IMR-90 (cell line): Measurements from ENCODE around the gene UBA3. TPM values are rescaled to one million over a fixed set of nuclear protein-coding genes. Genes with fewer than 3 reads are reported as not detected.

Experiments used
- ATAC-seq: fragments of 200-7000 bp; cut with Tn5 transposase; 2 replicates; pipeline ENCODE4 v1.9.1; 2020; ENCODE audit warnings: low read depth, mild to moderate bottlenecking, moderate library complexity
- BruUV-seq: library from RNA; stranded (reverse); fragments of 400-500 nt; replicated peaks from 2 replicates; lab custom pipeline; 2021; lab: Mats Ljungman, UMichigan
- CTCF ChIA-PET: fragments of 300-600 bp; formaldehyde crosslinking; extraction: SDS; loops from one replicate; lab custom pipeline; 2021; ENCODE audit warnings: antibody characterized with exemption; lab: Yijun Ruan, JAX
- POLR2A ChIA-PET: fragments of 300-600 bp; sonication (Branson Sonifier 250); formaldehyde crosslinking; loops from one replicate; lab custom pipeline; 2022; ENCODE audit warnings: antibody characterized with exemption; ENCODE audit not compliant: unreplicated experiment; lab: Charles Lee
- DNase-seq: peaks from one replicate; pipeline ENCODE4 v3.0.0; 2013
- H2AFZ ChIP-seq: replicated peaks from 2 replicates; pipeline ENCODE3; 2013; ENCODE audit warnings: low read length, mild to moderate bottlenecking; ENCODE audit not compliant: poor library complexity
- H2AK5ac ChIP-seq: 2 replicates; pipeline ENCODE4 v1.6.1; 2013; ENCODE audit warnings: low read depth, low read length, inconsistent platforms
- H2AK9ac ChIP-seq: replicated peaks from 2 replicates; pipeline ENCODE3; 2013; ENCODE audit warnings: mild to moderate bottlenecking, low read depth, low read length, moderate library complexity; ENCODE audit not compliant: poor library complexity
- H2BK120ac ChIP-seq: 2 replicates; pipeline ENCODE4 v1.6.1; 2013; ENCODE audit warnings: low read depth, low read length, inconsistent platforms
- H2BK15ac ChIP-seq: 3 replicates; pipeline ENCODE4 v1.6.1; 2013; ENCODE audit warnings: low read depth, low read length, inconsistent platforms
- H2BK20ac ChIP-seq: 2 replicates; pipeline ENCODE4 v1.6.1; 2013; ENCODE audit warnings: low read depth, mild to moderate bottlenecking, inconsistent platforms, low read length, moderate library complexity
- H2BK5ac ChIP-seq: 2 replicates; pipeline ENCODE4 v1.6.1; 2013; ENCODE audit warnings: mild to moderate bottlenecking, low read depth, low read length, inconsistent platforms; ENCODE audit not compliant: poor library complexity, severe bottlenecking
- H3K14ac ChIP-seq: replicated peaks from 2 replicates; pipeline ENCODE4 v1.6.1; 2013; ENCODE audit warnings: low read depth, low read length, inconsistent platforms
- H3K18ac ChIP-seq: 2 replicates; pipeline ENCODE4 v1.6.1; 2013; ENCODE audit warnings: low read depth, low read length, control low read depth
- H3K23ac ChIP-seq: 2 replicates; pipeline ENCODE4 v1.6.1; 2013; ENCODE audit warnings: low read depth, low read length, inconsistent platforms
- H3K27ac ChIP-seq: 2 replicates; pipeline ENCODE4 v1.5.1; 2013; ENCODE audit warnings: mild to moderate bottlenecking, control low read depth, low read length; ENCODE audit not compliant: insufficient read depth
- H3K27me3 ChIP-seq: 2 replicates; pipeline ENCODE4 v1.6.1; 2013; ENCODE audit warnings: low read length; ENCODE audit not compliant: control insufficient read depth, insufficient read depth
- H3K36me3 ChIP-seq: 2 replicates; pipeline ENCODE4 v1.6.1; 2013; ENCODE audit warnings: low read length, mixed read lengths; ENCODE audit not compliant: control insufficient read depth, insufficient read depth
- H3K4ac ChIP-seq: 2 replicates; pipeline ENCODE4 v1.6.1; 2013; ENCODE audit warnings: low read depth, low read length, inconsistent platforms
- H3K4me1 ChIP-seq: 2 replicates; pipeline ENCODE4 v1.6.1; 2013; ENCODE audit warnings: low read length, mixed read lengths; ENCODE audit not compliant: control insufficient read depth, insufficient read depth
- H3K4me2 ChIP-seq: 2 replicates; pipeline ENCODE4 v1.6.1; 2013; ENCODE audit warnings: low read depth, mild to moderate bottlenecking, control low read depth, low read length, moderate library complexity
- H3K4me3 ChIP-seq: 2 replicates; pipeline ENCODE4 v1.5.1; 2013; ENCODE audit warnings: low read depth, mild to moderate bottlenecking, control low read depth, low read length, moderate library complexity; ENCODE audit not compliant: insufficient read depth
- H3K56ac ChIP-seq: 2 replicates; pipeline ENCODE4 v1.6.1; 2013; ENCODE audit warnings: low read length, inconsistent platforms; ENCODE audit not compliant: insufficient read depth; ENCODE audit errors: extremely low read depth
- H3K79me1 ChIP-seq, 2 experiments: 2 replicates each; pipeline ENCODE4 v1.6.1; 2013; ENCODE audit warnings: low read length in 2 of 2, inconsistent platforms in 1 of 2, low read depth in 1 of 2
- H3K9ac ChIP-seq: 2 replicates; pipeline ENCODE4 v1.6.1; 2013; ENCODE audit warnings: low read depth, low read length, control low read depth
- H3K9me1 ChIP-seq: 2 replicates; pipeline ENCODE4 v1.6.1; 2013; ENCODE audit warnings: low read length, inconsistent platforms; ENCODE audit not compliant: insufficient read depth
- H3K9me3 ChIP-seq: 2 replicates; pipeline ENCODE4 v1.6.1; 2013; ENCODE audit warnings: low read length; ENCODE audit not compliant: control insufficient read depth, insufficient read depth
- H4K20me1 ChIP-seq: 2 replicates; pipeline ENCODE4 v1.6.1; 2013; ENCODE audit warnings: low read length, inconsistent platforms; ENCODE audit not compliant: insufficient read depth
- H4K5ac ChIP-seq: 2 replicates; pipeline ENCODE4 v1.6.1; 2013; ENCODE audit warnings: mild to moderate bottlenecking, low read depth, low read length, control low read depth
- H4K8ac ChIP-seq, 2 experiments: 2 replicates each; pipeline ENCODE4 v1.6.1; 2013; ENCODE audit warnings: low read depth in 2 of 2, low read length in 2 of 2, control low read depth in 1 of 2, inconsistent platforms in 1 of 2
- H4K91ac ChIP-seq: 2 replicates; pipeline ENCODE4 v1.6.1; 2013; ENCODE audit warnings: low read depth, low read length, inconsistent platforms; ENCODE audit not compliant: insufficient read depth
- BHLHE40 ChIP-seq: fragments of 150-350 bp; IDR thresholded peaks from 2 replicates; pipeline ENCODE4 v1.6.1; 2016; ENCODE audit warnings: mild to moderate bottlenecking, low read depth, low read length
- CHD1 ChIP-seq: IDR thresholded peaks from 2 replicates; pipeline ENCODE4 v1.6.1; 2012; ENCODE audit warnings: low read depth, low read length, improper control_type of control experiment
- MAFK ChIP-seq: IDR thresholded peaks from 2 replicates; pipeline ENCODE4 v1.6.1; 2012; ENCODE audit warnings: low read depth, low read length, improper control_type of control experiment
- MAZ ChIP-seq: IDR thresholded peaks from 2 replicates; pipeline ENCODE4 v1.6.1; 2012; ENCODE audit warnings: low read depth, mild to moderate bottlenecking, low read length, improper control_type of control experiment, moderate library complexity, borderline replicate concordance
- MXI1 ChIP-seq: IDR thresholded peaks from 2 replicates; pipeline ENCODE4 v1.6.1; 2012; ENCODE audit warnings: low read depth, mild to moderate bottlenecking, low read length, moderate library complexity, borderline replicate concordance
- POLR2A ChIP-seq: IDR thresholded peaks from 2 replicates; pipeline ENCODE4 v1.6.1; 2012; ENCODE audit warnings: mild to moderate bottlenecking, low read depth, low read length
- RCOR1 ChIP-seq: IDR thresholded peaks from 2 replicates; pipeline ENCODE4 v1.6.1; 2012; ENCODE audit warnings: mild to moderate bottlenecking, low read length, improper control_type of control experiment; ENCODE audit not compliant: insufficient replicate concordance
- RFX5 ChIP-seq: IDR thresholded peaks from 2 replicates; pipeline ENCODE4 v1.8.0; 2012; ENCODE audit warnings: low read depth, mild to moderate bottlenecking, low read length, moderate library complexity
- SMC3 ChIP-seq: fragments of 150-350 bp; IDR thresholded peaks from 2 replicates; pipeline ENCODE4 v1.6.1; 2016; ENCODE audit warnings: low read depth, mild to moderate bottlenecking, antibody characterized with exemption, low read length, moderate library complexity
- WGBS, 2 experiments: methylation state at CpG; one replicate each; pipeline versions ENCODE4 v1.1.5 to v1.1.7; 2013; ENCODE audit warnings: missing lambda C conversion rate in 2 of 2; ENCODE audit not compliant: insufficient read length in 1 of 2; ENCODE audit errors: extremely low coverage in 2 of 2; 5-methylcytosine and 5-hydroxymethylcytosine counted together
- dilution Hi-C: fragments of 300-500 bp; cut with HindIII; formaldehyde crosslinking; loops from one replicate; pipeline ENCODE4 v1.14.3; 2018; ENCODE audit warnings: low sequenced_read_pairs; ENCODE audit not compliant: unreplicated experiment
- in situ Hi-C: fragments of 300-500 bp; cut with MboI; formaldehyde crosslinking; loops from 3 replicates; pipeline ENCODE4 v1.14.3; 2019; ENCODE audit warnings: low sequenced_read_pairs, inconsistent platforms, mixed read lengths
- intact Hi-C: fragments of 100-400 bp; cut with micrococcal nuclease; formaldehyde crosslinking; loops from 2 replicates; pipeline ENCODE4 v1.10.0; 2022
- polyA plus RNA-seq, 3 experiments: library from polyadenylated mRNA; depleted of rRNA; stranded (reverse); fragments of >200 nt; gene quantifications; 2 replicates each; pipeline ENCODE4 v1.2.3, GENCODE V29; 2012; ENCODE audit warnings: low replicate concordance in 1 of 3
- total RNA-seq: library from RNA; depleted of rRNA; stranded (reverse); fragments of >200 nt; gene quantifications from 2 replicates; pipeline ENCODE4 v1.2.3, GENCODE V29; 2012
- TF ChIP-seq, protein P1 (sequence below): fragments of 150-350 bp; IDR thresholded peaks from 2 replicates; pipeline ENCODE4 v1.6.1; 2017; ENCODE audit warnings: mild to moderate bottlenecking, antibody characterized with exemption, low read length, low read depth
- TF ChIP-seq, protein P2 (sequence below): fragments of 150-350 bp; IDR thresholded peaks from 2 replicates; pipeline ENCODE4 v1.6.1; 2016; ENCODE audit warnings: low read depth, mild to moderate bottlenecking, low read length, moderate library complexity, borderline replicate concordance
- TF ChIP-seq, protein P3 (sequence below): conservative IDR thresholded peaks from 2 replicates; pipeline ENCODE4 v1.5.1; 2012; ENCODE audit warnings: mild to moderate bottlenecking, low read depth, low read length, improper control_type of control experiment

Gene UBA3
- total and polyA plus RNA-seq, 2 of the 4 experiments (the other 2 are of a cell fraction): 51.8 to 64.3 TPM

DNA sequence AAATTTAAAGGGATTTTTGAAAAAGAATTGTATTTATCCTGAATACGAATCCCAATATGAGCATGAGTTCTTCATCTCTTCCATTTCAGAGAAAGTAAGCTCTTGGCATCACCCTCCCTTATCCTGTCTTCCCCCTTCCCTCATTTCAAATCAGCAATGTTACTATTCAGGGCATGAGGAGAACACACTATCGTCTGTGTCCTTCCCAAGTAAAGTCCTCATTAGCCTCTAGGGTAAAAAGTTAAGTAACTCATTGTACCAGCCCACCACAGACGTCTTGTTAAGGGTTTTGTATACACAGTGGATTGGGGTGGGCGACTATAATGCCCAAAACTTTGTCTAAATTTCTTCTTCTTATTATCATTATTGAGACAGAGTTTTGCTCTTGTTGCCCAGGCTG is 19.4 kb upstream of the UBA3 start:
- Histone ChIP-seq H3K9me1 (peaks cover 8% of the 10 kb centered on the region; the same call in 1 of the 2 replicates), H4K91ac (no peak overlapping the region), H3K4me3 (no peak overlapping the region), H3K9ac (no peak overlapping the region), H3K23ac (no peak overlapping the region), H3K4me2 (no peak overlapping the region), H2BK120ac (no peak overlapping the region), H2AK9ac (no peak overlapping the region), H2BK20ac (no peak overlapping the region), H3K14ac (no peak overlapping the region), H3K4me1 (peaks cover 2% of the 10 kb centered on the region; the same call in 1 of the 2 replicates), H2AFZ (no peak overlapping the region), H3K4ac (no peak overlapping the region), H3K79me1 (peaks cover 5 to 49% of the 10 kb centered on the region in 2 experiments), H3K27ac (no peak overlapping the region), H4K20me1 (peaks cover 12% of the 10 kb centered on the region; the same call in 1 of the 2 replicates), H4K5ac (no peak overlapping the region), H3K56ac (no peak overlapping the region), H3K36me3 (peaks cover 24% of the 10 kb centered on the region), H2BK5ac (no peak overlapping the region), H3K9me3 (no peaks in the 10 kb centered on the region), H3K18ac (no peak overlapping the region), H2BK15ac (no peak overlapping the region), H2AK5ac (no peak overlapping the region), H3K27me3 (no peaks in the 10 kb centered on the region), H4K8ac (no peak overlapping the region)
- CTCF ChIA-PET: interaction anchor here (1.2 kb wide), 1 partner anchor 9 kb away, joined by 4 read pairs; no protein-coding TSS in a partner anchor
- no peak for DNase-seq
- no CpG with 5 or more reads among the region's 4 CpGs for WGBS, 2 experiments
- POLR2A ChIA-PET: no interaction called here
- in situ Hi-C loops: no loop called here
- TF ChIP-seq MAFK: no peak
- no peak for TF ChIP-seq SMC3
- no peak for TF ChIP-seq POLR2A
- TF ChIP-seq, protein P1, sequence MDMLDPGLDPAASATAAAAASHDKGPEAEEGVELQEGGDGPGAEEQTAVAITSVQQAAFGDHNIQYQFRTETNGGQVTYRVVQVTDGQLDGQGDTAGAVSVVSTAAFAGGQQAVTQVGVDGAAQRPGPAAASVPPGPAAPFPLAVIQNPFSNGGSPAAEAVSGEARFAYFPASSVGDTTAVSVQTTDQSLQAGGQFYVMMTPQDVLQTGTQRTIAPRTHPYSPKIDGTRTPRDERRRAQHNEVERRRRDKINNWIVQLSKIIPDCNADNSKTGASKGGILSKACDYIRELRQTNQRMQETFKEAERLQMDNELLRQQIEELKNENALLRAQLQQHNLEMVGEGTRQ: no peak
- TF ChIP-seq BHLHE40: no peak
- TF ChIP-seq MXI1: no peak
- TF ChIP-seq CHD1: no peak
- TF ChIP-seq, protein P2, sequence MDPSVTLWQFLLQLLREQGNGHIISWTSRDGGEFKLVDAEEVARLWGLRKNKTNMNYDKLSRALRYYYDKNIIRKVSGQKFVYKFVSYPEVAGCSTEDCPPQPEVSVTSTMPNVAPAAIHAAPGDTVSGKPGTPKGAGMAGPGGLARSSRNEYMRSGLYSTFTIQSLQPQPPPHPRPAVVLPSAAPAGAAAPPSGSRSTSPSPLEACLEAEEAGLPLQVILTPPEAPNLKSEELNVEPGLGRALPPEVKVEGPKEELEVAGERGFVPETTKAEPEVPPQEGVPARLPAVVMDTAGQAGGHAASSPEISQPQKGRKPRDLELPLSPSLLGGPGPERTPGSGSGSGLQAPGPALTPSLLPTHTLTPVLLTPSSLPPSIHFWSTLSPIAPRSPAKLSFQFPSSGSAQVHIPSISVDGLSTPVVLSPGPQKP: no peak
- no peak for TF ChIP-seq RFX5
- TF ChIP-seq, protein P3, sequence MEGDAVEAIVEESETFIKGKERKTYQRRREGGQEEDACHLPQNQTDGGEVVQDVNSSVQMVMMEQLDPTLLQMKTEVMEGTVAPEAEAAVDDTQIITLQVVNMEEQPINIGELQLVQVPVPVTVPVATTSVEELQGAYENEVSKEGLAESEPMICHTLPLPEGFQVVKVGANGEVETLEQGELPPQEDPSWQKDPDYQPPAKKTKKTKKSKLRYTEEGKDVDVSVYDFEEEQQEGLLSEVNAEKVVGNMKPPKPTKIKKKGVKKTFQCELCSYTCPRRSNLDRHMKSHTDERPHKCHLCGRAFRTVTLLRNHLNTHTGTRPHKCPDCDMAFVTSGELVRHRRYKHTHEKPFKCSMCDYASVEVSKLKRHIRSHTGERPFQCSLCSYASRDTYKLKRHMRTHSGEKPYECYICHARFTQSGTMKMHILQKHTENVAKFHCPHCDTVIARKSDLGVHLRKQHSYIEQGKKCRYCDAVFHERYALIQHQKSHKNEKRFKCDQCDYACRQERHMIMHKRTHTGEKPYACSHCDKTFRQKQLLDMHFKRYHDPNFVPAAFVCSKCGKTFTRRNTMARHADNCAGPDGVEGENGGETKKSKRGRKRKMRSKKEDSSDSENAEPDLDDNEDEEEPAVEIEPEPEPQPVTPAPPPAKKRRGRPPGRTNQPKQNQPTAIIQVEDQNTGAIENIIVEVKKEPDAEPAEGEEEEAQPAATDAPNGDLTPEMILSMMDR: no peak
- no peak for TF ChIP-seq RCOR1
- TF ChIP-seq MAZ: no peak
- ATAC-seq: no peak
- intact Hi-C loops: no loop called here
- no TSS peak for BruUV-seq
- dilution Hi-C loops: no loop called here
